Liver (tissue), 3 donors: ENCODE data around the gene TEX14.

Source experiments
- EGR1 ChIP-seq, 2 donors: IDR thresholded peaks; 2 replicates each; pipeline ENCODE4 v1.6.1; 2016 to 2018; ENCODE audit warnings: antibody characterized with exemption in 2 of 2, low read depth in 2 of 2
- GABPA ChIP-seq, 2 donors: IDR thresholded peaks in 1 of 2; conservative IDR thresholded peaks in 1 of 2; 2 replicates each; pipeline ENCODE4 v1.6.1; 2016; ENCODE audit warnings: antibody characterized with exemption in 2 of 2, mild to moderate bottlenecking in 1 of 2, moderate library complexity in 1 of 2
- JUND ChIP-seq, 2 donors: IDR thresholded peaks; 2 replicates each; pipeline ENCODE4 v1.6.1; 2016; ENCODE audit warnings: antibody characterized with exemption in 2 of 2
- RAD21 ChIP-seq, 2 donors: IDR thresholded peaks; 2 replicates each; pipeline ENCODE4 v1.6.1; 2016; ENCODE audit warnings: antibody characterized with exemption in 2 of 2, mild to moderate bottlenecking in 2 of 2
- SP1 ChIP-seq: IDR thresholded peaks from 2 replicates; pipeline ENCODE4 v1.6.1; 2018; ENCODE audit warnings: antibody characterized with exemption, mild to moderate bottlenecking
- TAF1 ChIP-seq: conservative IDR thresholded peaks from 2 replicates; pipeline ENCODE4 v1.6.1; 2016; ENCODE audit warnings: antibody characterized with exemption, mild to moderate bottlenecking
- YY1 ChIP-seq: IDR thresholded peaks from 2 replicates; pipeline ENCODE4 v1.6.1; 2016; ENCODE audit warnings: antibody characterized with exemption, mild to moderate bottlenecking
- TF ChIP-seq, protein P1 (sequence below): fragments of 150-350 bp; IDR thresholded peaks from 2 replicates; pipeline ENCODE4 v1.5.1; 2017; ENCODE audit warnings: improper control_type of control experiment, low read depth, low read length; ENCODE audit not compliant: missing input control
- TF ChIP-seq, protein P2 (sequence below): IDR thresholded peaks from 2 replicates; pipeline ENCODE4 v1.6.1; 2016; ENCODE audit warnings: antibody characterized with exemption, mild to moderate bottlenecking
- TF ChIP-seq, protein P3 (sequence below): IDR thresholded peaks from 2 replicates; pipeline ENCODE4 v1.6.1; 2016; ENCODE audit warnings: antibody characterized with exemption
- TF ChIP-seq, protein P4 (sequence below): IDR thresholded peaks from 2 replicates; pipeline ENCODE4 v1.6.1; 2016; ENCODE audit warnings: antibody characterized with exemption
- TF ChIP-seq, protein P5 (sequence below): IDR thresholded peaks from 2 replicates; pipeline ENCODE4 v1.6.1; 2016; ENCODE audit warnings: antibody characterized with exemption
- donor health status: healthy.
- donor health status: healthy.

DNA sequence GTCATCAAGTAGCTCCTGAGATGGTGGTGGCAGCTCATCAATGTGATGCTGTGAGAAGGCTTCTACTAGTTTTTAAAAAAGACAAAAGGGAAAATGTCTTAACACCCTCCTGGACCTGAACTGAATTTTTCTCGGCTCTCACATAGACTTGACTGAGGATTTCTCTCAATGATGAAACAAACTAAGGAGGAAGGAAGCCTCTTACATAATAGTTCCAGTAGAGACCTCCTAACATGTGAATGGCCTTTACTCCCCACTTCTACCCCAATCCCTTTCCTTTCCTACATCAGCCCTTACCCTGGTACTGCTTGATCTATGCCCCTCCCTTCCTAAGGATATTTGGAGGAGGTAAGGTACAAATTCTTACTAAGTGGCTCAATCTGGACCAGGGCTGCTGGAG lies 122.6 kb downstream of the TEX14 start:
- TF ChIP-seq RAD21 (IDR thresholded peaks at IDR 0.05), result no peak
- no peak for TF ChIP-seq JUND (IDR thresholded peaks at IDR 0.05)
- TF ChIP-seq, protein P1, sequence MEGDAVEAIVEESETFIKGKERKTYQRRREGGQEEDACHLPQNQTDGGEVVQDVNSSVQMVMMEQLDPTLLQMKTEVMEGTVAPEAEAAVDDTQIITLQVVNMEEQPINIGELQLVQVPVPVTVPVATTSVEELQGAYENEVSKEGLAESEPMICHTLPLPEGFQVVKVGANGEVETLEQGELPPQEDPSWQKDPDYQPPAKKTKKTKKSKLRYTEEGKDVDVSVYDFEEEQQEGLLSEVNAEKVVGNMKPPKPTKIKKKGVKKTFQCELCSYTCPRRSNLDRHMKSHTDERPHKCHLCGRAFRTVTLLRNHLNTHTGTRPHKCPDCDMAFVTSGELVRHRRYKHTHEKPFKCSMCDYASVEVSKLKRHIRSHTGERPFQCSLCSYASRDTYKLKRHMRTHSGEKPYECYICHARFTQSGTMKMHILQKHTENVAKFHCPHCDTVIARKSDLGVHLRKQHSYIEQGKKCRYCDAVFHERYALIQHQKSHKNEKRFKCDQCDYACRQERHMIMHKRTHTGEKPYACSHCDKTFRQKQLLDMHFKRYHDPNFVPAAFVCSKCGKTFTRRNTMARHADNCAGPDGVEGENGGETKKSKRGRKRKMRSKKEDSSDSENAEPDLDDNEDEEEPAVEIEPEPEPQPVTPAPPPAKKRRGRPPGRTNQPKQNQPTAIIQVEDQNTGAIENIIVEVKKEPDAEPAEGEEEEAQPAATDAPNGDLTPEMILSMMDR, result no peak
- TF ChIP-seq, protein P2, sequence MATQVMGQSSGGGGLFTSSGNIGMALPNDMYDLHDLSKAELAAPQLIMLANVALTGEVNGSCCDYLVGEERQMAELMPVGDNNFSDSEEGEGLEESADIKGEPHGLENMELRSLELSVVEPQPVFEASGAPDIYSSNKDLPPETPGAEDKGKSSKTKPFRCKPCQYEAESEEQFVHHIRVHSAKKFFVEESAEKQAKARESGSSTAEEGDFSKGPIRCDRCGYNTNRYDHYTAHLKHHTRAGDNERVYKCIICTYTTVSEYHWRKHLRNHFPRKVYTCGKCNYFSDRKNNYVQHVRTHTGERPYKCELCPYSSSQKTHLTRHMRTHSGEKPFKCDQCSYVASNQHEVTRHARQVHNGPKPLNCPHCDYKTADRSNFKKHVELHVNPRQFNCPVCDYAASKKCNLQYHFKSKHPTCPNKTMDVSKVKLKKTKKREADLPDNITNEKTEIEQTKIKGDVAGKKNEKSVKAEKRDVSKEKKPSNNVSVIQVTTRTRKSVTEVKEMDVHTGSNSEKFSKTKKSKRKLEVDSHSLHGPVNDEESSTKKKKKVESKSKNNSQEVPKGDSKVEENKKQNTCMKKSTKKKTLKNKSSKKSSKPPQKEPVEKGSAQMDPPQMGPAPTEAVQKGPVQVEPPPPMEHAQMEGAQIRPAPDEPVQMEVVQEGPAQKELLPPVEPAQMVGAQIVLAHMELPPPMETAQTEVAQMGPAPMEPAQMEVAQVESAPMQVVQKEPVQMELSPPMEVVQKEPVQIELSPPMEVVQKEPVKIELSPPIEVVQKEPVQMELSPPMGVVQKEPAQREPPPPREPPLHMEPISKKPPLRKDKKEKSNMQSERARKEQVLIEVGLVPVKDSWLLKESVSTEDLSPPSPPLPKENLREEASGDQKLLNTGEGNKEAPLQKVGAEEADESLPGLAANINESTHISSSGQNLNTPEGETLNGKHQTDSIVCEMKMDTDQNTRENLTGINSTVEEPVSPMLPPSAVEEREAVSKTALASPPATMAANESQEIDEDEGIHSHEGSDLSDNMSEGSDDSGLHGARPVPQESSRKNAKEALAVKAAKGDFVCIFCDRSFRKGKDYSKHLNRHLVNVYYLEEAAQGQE, result no peak
- TF ChIP-seq TAF1, result no peak
- TF ChIP-seq, protein P3, sequence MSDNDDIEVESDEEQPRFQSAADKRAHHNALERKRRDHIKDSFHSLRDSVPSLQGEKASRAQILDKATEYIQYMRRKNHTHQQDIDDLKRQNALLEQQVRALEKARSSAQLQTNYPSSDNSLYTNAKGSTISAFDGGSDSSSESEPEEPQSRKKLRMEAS, result no peak
- TF ChIP-seq EGR1 (IDR thresholded peaks at IDR 0.05; ENCODE audit: low read depth in 2 of 2), result no peak
- TF ChIP-seq, protein P4, sequence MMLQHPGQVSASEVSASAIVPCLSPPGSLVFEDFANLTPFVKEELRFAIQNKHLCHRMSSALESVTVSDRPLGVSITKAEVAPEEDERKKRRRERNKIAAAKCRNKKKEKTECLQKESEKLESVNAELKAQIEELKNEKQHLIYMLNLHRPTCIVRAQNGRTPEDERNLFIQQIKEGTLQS, result no peak
- TF ChIP-seq YY1, result no peak
- TF ChIP-seq SP1, result no peak
- TF ChIP-seq, protein P5, sequence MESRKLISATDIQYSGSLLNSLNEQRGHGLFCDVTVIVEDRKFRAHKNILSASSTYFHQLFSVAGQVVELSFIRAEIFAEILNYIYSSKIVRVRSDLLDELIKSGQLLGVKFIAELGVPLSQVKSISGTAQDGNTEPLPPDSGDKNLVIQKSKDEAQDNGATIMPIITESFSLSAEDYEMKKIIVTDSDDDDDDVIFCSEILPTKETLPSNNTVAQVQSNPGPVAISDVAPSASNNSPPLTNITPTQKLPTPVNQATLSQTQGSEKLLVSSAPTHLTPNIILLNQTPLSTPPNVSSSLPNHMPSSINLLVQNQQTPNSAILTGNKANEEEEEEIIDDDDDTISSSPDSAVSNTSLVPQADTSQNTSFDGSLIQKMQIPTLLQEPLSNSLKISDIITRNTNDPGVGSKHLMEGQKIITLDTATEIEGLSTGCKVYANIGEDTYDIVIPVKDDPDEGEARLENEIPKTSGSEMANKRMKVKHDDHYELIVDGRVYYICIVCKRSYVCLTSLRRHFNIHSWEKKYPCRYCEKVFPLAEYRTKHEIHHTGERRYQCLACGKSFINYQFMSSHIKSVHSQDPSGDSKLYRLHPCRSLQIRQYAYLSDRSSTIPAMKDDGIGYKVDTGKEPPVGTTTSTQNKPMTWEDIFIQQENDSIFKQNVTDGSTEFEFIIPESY, result no peak
- no peak for TF ChIP-seq GABPA (IDR thresholded peaks at IDR 0.05 in 1 of 2, conservative IDR thresholded peaks at IDR 0.05 in 1 of 2)
